ENCODE data around the gene SLC52A3.

SLC52A3 gene

GRCh38 chr20:764255-764654, 4.0 kb downstream of the SLC52A3 start:
- DNase-seq = no peak

GRCh38 chr20:761418-762381, 6.6 kb downstream of the SLC52A3 start:
- no peak for DNase-seq

- no peak for DNase-seq
Observed at GRCh38 chr20:760751-761417, 7.4 kb downstream of the SLC52A3 start.

GRCh38 chr20:757506-757905, 10.8 kb downstream of the SLC52A3 start:
- DNase-seq = no peak

- no peak for DNase-seq
Observed at GRCh38 chr20:755941-756340, 12.4 kb downstream of the SLC52A3 start.

- DNase-seq = no peak
Observed at GRCh38 chr20:754904-755303, 13.4 kb downstream of the SLC52A3 start.

- no peak for DNase-seq
Observed at GRCh38 chr20:753897-754635, 14.2 kb downstream of the SLC52A3 start.

GRCh38 chr20:753136-753535, 15.2 kb downstream of the SLC52A3 start:
- no peak for DNase-seq

GRCh38 chr20:752291-752690, 16.0 kb downstream of the SLC52A3 start:
- no peak for DNase-seq

GRCh38 chr20:751761-752160, 16.5 kb downstream of the SLC52A3 start:
- DNase-seq = no peak

GRCh38 chr20:750801-751200, 17.5 kb downstream of the SLC52A3 start:
- no peak for DNase-seq

GRCh38 chr20:745683-746301, 22.5 kb downstream of the SLC52A3 start:
- no peak for DNase-seq

- DNase-seq = no peak
Observed at GRCh38 chr20:742156-742555, 26.1 kb downstream of the SLC52A3 start.

GRCh38 chr20:741620-742019, 26.7 kb downstream of the SLC52A3 start:
- no peak for DNase-seq

GRCh38 chr20:740162-740561, 28.1 kb downstream of the SLC52A3 start:
- DNase-seq = no peak

- no peak for DNase-seq
Observed at GRCh38 chr20:739736-740135, 28.6 kb downstream of the SLC52A3 start.

GRCh38 chr20:733861-734260, 34.4 kb downstream of the SLC52A3 start:
- no peak for DNase-seq

GRCh38 chr20:732727-733126, 35.6 kb downstream of the SLC52A3 start:
- no peak for DNase-seq

- no peak for DNase-seq
Observed at GRCh38 chr20:731891-732560, 36.3 kb downstream of the SLC52A3 start.

- DNase-seq = no peak
Observed at GRCh38 chr20:730005-730404, 38.3 kb downstream of the SLC52A3 start.

- peak; percentile 29 for DNase-seq
Observed at GRCh38 chr20:728256-728944, 39.9 kb downstream of the SLC52A3 start.

- no peak for DNase-seq
Observed at GRCh38 chr20:726160-726559, 42.1 kb downstream of the SLC52A3 start.

Measured in fibroblast of skin of abdomen (primary cell).